Endothelial cell of umbilical vein (primary cell): ENCODE results near the gene BAG2.

Experiments
- EZH2 ChIP-seq: IDR thresholded peaks from 2 replicates; pipeline ENCODE4 v1.6.1; 2012; ENCODE audit warnings: borderline replicate concordance, low read depth, mild to moderate bottlenecking, moderate library complexity, low read length, inconsistent platforms; ENCODE audit not compliant: severe bottlenecking
- FOS ChIP-seq: IDR thresholded peaks from 2 replicates; pipeline ENCODE4 v1.6.1; 2011; ENCODE audit warnings: mild to moderate bottlenecking, low read length, moderate library complexity, borderline replicate concordance; ENCODE audit not compliant: insufficient read depth
- GATA2 ChIP-seq: IDR thresholded peaks from 2 replicates; pipeline ENCODE4 v1.7.0; 2011; ENCODE audit warnings: low read depth, mild to moderate bottlenecking, moderate library complexity, mixed read lengths, low read length; ENCODE audit not compliant: insufficient read length, insufficient read depth
- JUN ChIP-seq: IDR thresholded peaks from 2 replicates; pipeline ENCODE4 v1.6.1; 2011; ENCODE audit warnings: borderline replicate concordance, low read depth; ENCODE audit not compliant: insufficient read length, insufficient read depth
- MYC ChIP-seq: IDR thresholded peaks from one replicate; pipeline ENCODE4 v1.6.1; 2011; ENCODE audit warnings: mild to moderate bottlenecking, low read depth, low read length
- POLR2A ChIP-seq: IDR thresholded peaks from 2 replicates; pipeline ENCODE4 v1.6.1; 2012; ENCODE audit warnings: low read depth, mild to moderate bottlenecking, control low read depth, low read length
- POLR2AphosphoS5 ChIP-seq: IDR thresholded peaks from 2 replicates; pipeline ENCODE4 v1.6.1; 2012; ENCODE audit warnings: low read depth, mild to moderate bottlenecking, control low read depth, low read length, moderate library complexity; ENCODE audit not compliant: insufficient read depth
- TF ChIP-seq, protein P1 (sequence below), 2 donors: IDR thresholded peaks; 1 replicate in 1 of 2; 2 replicates in 1 of 2; pipeline ENCODE4 v1.5.1; 2011; ENCODE audit warnings: low read length in 2 of 2, mild to moderate bottlenecking in 2 of 2, moderate library complexity in 2 of 2, control low read depth in 1 of 2, inconsistent platforms in 1 of 2, low read depth in 1 of 2; ENCODE audit not compliant: insufficient read depth in 1 of 2; ENCODE audit errors: extremely low read depth in 1 of 2
- TF ChIP-seq, protein P2 (sequence below): IDR thresholded peaks from 2 replicates; pipeline ENCODE4 v1.6.1; 2011; ENCODE audit not compliant: insufficient read depth, insufficient read length

GRCh38 chr6:57173056-57173885 is 1.1 kb downstream of the BAG2 start:
- TF ChIP-seq, protein P1, sequence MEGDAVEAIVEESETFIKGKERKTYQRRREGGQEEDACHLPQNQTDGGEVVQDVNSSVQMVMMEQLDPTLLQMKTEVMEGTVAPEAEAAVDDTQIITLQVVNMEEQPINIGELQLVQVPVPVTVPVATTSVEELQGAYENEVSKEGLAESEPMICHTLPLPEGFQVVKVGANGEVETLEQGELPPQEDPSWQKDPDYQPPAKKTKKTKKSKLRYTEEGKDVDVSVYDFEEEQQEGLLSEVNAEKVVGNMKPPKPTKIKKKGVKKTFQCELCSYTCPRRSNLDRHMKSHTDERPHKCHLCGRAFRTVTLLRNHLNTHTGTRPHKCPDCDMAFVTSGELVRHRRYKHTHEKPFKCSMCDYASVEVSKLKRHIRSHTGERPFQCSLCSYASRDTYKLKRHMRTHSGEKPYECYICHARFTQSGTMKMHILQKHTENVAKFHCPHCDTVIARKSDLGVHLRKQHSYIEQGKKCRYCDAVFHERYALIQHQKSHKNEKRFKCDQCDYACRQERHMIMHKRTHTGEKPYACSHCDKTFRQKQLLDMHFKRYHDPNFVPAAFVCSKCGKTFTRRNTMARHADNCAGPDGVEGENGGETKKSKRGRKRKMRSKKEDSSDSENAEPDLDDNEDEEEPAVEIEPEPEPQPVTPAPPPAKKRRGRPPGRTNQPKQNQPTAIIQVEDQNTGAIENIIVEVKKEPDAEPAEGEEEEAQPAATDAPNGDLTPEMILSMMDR (IDR thresholded peaks at IDR 0.05; ENCODE audit: extremely low read depth in 1 of 2, insufficient read depth in 1 of 2, low read depth in 1 of 2, low read length in 2 of 2), result no peak
- no peak for TF ChIP-seq JUN
- no peak for TF ChIP-seq MYC
- TF ChIP-seq POLR2A, result no peak
- TF ChIP-seq, protein P2, sequence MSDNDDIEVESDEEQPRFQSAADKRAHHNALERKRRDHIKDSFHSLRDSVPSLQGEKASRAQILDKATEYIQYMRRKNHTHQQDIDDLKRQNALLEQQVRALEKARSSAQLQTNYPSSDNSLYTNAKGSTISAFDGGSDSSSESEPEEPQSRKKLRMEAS, result no peak
- TF ChIP-seq POLR2AphosphoS5, result no peak
- no peak for TF ChIP-seq EZH2
- no peak for TF ChIP-seq GATA2
- no peak for TF ChIP-seq FOS
